GM21786 (cell line): ENCODE results near the gene CLEC4E.
"Not testable (repeated sequence)": the region's sequence is repeated elsewhere in the genome, so short reads cannot be mapped to it uniquely, and the experiment has no call there.

ENCODE experiments used
- ATAC-seq: cut with Tn5 transposase; IDR thresholded peaks from one replicate; pipeline ENCODE4 v1.9.1; 2021; ENCODE audit not compliant: unreplicated experiment

CLEC4E gene

DNA sequence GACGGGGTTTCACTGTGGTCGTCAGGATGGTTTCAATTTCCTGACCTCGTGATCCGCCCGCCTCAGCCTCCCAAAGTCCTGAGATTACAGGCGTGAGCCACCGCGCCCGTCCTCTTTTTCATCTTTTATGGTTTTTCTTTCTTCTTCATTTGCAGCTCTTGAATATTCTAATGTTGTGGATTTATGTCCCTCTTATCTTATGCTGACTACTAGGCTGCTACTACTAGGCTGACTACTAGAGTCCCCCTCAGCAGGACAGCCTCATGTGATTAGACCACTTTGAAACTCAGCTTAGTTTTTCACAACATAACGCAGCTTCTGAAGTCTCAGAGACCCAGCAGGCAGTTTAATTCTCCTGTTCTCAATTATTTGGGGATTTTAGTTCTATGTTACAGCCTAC, 857 bp upstream of the CLEC4E start:
- no peak for ATAC-seq

DNA sequence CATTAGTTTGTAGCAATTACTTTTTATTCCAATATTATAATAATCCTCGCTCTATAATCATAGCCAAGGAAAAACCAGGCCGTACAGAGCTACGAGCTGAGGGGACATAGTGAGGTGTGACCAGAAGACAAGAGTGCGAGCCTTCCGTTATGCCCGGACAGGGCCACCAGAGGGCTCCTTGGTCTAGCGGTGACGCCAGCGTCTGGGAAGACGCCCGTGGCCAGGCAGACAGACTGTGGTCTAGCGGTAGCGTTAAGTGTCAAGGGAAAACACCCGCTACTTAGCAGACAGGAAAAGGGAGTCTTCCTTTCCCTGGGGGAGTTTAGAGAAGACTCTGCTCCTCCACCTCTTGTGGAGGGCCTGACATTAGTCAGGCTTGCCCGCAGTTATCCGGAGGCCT, 2.9 kb downstream of the CLEC4E start:
- ATAC-seq, result not testable (repeated sequence)

DNA sequence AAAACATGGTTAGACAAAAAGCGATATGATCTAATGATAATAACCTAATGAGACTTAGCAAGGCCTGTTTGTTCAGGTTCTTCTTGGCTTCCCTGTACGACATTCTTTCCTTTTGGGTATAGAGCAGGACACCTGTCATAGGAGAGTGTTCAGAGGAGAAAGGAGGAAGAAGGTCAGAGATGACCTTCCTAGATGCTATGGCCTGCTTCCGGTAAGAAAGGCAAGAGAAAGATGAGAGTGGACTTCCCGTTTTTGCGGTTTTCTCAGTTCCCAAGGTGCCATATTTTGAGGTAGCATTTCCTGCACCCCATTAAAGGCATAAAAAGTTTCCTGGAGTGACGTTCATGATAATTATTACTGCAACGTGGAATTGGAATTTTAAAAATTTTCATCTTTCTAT, 8.7 kb downstream of the CLEC4E start:
- no peak for ATAC-seq

DNA sequence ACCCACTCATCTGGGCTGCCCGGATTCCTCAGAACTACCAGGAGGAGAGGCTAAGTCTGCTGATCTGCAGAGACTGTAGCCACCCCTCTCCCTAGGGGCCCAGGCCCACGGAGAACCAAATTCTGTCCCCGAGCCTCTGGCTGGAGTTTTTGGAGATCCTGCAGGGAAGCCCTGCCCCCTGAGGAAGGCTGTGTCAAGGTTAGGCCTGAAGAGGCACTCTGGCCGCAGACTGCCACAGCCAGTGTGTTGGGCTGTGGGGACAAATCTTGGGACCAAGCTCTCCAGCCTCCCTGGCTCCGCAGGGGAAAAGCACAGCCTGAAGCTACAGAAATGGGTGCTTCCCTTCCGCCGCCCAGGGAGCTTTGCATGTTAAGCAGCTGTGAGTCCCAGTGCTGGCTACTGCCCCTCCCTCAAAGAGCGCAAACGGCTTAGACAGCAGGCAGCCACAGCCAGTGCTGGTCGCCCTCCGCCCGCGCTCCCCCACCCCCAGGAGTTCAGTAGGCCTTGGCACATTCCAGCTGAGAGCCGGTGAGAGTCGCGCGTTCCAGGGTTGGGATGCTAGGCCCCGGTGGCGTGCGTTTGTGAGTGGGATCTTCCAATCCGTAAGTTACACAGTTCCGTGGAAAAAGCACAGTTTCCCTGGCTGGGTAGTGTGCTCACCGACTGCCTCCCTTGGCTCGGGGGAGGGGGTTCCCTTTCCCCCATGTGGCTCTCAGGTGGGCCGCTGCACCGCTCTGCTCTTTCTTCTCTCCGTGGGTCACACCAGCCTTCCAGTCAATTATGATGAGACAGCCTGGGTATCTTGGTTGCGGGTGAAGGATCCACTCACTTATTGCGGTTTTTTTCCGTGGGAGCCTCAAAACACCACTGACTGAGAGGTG, 13.2 kb downstream of the CLEC4E start:
- no peak for ATAC-seq

DNA sequence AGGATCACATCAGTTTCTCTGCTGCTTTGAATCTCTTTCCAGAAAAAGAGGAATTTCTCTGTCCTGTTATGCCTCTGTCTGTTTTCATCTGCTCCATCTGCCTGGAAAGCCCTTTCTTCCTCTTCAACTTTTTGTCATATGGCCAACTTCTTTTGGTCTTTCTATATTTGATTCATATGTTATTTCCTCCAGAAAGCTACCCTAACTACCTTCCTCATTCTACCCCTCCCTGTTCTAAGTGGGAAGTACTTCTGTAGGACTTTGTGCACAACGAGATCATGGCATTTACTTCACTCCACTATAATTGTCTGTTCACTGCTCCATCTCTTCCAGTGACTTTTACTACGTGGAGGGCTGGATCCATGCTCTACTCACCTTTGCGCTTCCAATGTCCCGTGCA, 21.5 kb downstream of the CLEC4E start:
- no peak for ATAC-seq

DNA sequence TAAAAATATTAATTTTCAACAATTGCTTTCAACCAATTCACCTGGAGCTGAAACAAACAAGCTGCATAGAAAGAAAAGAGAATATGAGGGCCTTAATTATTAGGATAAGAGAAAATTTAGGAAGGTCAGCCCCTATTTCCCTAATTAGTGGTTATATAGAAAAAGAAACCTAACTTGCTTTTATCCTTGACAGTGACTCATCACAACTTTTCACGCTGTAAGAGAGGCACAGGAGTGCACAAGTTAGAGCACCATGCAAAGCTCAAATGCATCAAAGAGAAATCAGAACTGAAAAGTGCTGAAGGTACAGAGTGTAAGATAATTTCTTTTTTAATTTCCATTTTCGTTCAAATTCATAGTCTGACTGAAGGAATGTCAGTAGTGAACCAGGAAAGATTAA, 22.7 kb downstream of the CLEC4E start:
- ATAC-seq, result no peak

DNA sequence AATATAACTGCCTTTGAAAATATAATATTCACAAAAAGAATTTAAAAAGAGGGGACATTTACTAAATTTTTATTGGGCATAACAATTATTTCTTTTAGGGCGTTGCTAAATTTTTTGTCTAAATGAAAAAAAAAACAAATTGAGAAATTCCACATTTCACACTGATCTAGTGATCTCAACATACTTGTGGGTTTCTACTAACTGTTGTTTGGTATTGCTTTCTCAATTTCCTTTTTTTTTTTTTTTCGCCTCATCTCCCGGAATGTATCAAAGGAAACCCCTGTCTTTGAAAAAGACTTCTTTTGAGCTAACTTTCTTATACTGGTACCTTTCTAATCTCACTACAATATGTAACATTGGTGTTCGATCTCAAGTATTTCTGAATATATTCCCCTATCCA, 27.4 kb downstream of the CLEC4E start, which contains the start of gene CLEC4D:
TSS of gene CLEC4D (plus strand) at position 248 of the 400 bp plus-strand sequence. CDS start 230 bp downstream, outside the sequence.
- ATAC-seq, result no peak

DNA sequence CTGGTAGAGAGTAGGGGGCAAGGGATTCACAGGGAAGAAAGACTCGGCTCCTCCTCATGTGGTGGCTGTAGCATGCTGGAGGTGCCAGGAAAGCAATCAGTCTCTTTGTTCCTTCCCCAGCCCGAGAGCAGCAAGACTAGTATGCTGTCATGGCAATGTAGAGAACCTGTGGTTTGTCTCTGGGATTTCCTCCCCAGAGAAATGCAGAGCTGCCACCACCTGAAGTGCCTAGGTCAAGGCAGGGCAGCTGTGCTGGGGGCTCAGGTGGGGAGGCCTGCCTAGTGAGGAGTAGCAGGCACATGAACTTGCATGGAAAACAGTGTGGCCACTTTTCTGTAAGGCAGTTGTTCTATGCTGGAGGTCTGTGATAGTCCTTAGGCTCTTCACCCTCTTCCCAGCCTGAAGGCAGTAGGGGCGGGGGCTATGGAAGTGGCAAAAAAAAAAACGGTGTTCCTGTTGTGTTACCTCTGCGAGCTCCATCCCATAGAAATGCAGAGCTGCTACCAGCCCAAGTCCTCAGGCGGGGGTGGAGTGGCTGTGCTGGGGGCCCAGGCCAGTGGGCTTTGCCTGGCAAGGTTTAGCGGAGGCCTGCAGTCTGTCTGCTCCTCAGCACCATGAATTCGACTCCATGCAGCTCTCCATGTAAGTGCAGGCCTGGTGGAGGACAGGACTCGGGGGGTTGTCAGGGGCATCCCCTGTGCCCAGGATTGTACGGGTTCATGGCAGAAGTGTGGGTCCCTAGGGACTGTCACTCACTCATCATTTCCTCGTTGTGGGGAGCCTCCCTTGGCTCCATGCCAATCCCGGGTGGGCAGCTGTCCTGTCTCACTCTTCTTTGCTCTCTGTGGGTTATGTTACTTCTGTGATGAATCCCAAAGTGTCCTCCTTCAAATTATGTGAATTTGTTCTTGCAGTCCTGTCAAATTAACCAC, 31.5 kb downstream of the CLEC4E start:
- no peak for ATAC-seq

DNA sequence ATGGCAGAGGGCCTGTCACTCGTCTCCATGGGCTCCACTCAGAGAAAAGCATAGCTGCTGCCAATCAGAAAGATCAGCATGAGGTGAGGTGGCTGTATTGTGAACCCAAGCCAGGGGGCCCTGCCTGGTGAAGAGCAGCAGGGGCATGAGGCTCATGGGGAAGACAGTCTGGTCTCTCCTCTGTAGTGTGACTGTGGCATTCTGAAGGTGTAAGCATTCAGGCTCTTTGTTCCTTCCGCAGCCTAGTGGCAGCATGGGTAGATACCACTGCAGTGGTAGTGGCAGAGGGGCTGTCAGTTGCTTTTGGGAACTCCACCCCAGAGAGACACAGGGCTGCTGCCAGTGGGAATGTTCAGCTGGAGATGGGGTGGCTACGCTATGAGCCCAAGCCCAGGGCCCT, 32.5 kb downstream of the CLEC4E start:
- no peak for ATAC-seq

DNA sequence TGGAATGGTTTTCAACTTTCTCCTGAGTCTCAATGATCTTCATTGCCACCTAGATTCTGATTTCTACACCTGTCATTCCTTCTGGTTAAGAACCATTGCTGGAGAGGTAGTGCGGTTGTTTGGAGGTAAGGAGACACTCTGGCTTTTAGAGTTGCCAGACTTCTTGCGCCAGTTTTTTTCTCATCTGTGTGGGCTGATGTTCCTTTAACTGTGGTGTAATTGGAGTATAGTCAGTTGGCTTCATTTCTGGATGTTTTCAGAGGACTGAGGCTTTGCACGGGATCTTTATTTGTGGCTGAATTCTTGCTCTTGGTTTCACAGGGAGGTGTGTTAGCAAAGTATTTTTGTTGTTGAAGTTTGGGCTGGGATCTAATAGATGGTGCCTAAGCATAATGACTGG, 33.1 kb downstream of the CLEC4E start:
- no peak for ATAC-seq

DNA sequence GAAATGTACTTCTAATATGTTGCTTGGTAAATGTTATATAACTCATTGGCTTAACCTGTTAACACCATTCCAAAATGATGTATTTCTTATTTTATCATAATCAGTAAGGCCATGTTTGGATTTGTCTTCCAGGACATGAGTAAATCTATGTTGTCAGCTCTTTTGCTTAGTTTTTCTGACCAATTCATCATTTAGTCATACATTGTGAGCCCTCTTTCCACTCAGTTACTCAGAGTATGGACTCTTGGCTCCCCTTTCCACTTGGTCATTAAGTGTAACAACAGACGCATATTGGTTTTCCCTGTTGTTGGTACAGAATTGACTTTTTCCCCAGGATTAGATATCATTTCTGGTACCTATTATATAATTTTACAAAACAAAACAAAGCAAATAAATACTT, 36.4 kb downstream of the CLEC4E start:
- ATAC-seq, result no peak

DNA sequence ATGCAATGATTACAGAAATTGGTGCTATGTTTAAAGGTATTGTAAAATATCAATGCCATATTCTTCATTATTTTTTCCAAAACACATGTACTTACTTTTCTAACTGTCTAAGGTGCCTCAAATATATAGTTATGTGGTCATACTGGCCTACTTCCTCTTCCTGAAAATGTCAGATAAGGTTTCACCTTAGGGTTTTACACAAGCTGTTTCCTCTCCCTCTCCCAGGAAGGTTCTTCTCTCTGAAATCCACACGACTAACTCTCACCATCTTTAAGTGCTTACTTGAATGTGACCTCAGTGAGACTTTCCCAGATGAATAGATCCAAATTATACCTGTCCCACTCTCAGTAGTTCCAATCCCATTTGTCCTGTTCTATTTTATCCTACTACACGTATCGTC, 39.0 kb downstream of the CLEC4E start:
- ATAC-seq, result no peak

DNA sequence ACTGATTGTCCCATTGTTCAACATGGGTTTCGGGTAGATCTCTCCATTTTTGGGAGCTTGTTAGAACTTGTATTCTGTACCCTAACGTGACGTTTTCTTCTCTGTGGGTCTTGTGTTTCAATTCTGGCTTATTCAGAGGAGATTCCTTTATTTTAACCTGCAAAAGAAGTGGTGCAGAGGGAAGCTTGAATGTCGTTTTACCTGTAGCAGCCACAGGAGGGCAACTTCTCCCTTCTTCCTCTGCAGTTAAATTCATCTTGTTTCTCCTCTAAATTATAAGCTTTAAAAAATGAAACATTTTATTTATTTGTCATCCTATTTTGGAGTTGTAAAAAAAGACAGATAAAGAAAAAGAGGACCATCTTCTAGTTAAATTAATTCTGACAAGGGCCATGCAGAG, 41.1 kb downstream of the CLEC4E start:
- no peak for ATAC-seq

DNA sequence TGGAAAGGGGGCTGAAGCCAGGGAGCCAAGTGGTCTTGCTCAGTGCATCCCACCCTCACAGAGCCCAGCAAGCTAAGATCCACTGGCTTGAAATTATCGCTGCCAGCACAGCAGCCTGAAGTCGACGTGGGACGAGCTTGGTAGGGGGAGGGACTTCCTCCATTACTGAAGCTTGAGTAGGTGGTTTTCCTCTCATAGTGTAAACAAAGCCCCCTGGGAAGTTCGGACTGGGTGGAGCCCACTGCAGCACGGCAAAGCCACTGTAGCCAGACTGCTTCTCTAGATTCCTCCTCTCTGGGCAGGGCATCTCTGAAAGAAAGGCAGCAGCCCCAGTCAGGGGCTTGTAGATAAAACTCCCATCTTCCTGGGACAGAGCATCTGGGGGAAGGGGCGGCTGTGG, 44.6 kb downstream of the CLEC4E start:
- not testable (repeated sequence) for ATAC-seq

DNA sequence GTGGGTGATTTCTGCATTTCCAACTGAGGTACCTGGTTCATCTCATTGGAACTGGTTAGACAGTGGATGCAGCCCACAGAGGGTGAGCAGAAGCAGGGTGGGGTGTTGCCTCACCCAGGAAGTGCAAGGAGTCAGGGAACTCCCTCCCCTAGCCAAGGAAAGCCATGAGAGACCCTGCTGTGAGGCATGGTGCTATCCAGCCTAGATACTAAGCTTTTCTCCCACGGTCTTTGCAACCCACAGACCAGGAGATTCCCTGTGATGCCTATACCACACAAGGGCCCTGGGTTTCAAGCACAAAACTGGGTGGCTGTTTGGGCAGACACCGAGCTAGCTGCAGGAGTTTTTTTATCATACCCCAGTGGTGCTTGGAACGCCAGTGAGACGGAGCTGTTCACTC, 45.0 kb downstream of the CLEC4E start:
- not testable (repeated sequence) for ATAC-seq

DNA sequence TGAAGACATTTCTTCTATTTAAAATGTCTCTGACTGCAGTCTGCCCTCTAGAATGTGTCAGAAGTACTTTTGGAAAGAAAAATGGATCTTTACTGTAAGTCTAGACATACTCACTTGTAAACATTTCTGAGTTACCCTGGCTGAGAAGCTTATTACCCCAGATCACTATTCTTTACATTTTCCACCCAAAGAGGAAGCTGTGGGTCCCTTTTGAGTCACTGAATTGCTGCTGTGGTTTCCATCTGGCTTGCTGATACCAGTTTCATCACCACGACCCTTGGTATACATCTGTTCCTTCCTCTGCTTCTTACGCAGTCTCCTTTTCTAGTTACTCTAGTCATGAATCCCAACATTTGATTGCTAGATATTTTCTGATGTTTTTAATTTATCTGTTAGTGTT, 47.6 kb downstream of the CLEC4E start:
- peak; percentile 100 for ATAC-seq

DNA sequence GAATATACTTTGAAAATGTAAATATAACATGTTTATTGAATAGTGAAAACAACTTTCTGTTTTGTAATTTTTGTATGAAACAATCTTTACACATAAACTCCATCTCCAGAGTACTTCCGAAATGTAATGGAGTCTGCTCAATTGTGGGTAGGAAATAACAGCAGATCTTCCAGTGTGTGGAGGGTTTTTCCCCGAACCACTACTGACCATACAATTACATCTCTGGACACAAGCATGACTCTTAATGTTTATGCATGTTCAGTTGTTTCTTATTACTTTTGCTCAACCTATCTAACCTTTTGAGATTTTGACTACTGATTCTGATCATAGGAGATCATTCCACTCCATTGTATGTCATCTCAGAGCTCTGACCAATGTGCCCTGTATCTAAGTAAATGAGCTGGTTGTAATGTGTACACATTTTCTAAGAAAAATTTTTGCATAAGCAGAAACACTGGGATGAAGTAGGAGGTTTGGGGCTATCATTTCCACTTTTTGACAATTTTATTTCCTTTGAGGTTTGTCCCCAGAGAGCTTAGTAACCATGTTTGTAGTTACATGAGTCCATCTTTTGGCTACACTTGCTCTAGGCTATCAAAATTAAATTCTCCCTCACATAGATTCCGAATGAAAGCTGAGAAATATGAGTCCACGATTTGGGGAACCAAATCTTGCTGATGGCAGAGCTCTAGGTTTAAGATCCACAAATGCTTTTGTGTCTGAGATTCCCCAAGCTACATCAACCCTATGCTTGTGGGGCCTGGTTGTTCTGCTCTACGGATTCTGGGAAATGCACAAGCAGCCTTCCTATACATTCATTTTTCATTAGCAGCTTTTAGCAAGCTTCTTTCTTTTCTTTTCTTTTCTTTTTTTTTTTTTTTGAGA, 48.8 kb downstream of the CLEC4E start:
- ATAC-seq, result no peak
